Measurements from ENCODE around the gene GRAMD2B.

GRAMD2B gene

DNA sequence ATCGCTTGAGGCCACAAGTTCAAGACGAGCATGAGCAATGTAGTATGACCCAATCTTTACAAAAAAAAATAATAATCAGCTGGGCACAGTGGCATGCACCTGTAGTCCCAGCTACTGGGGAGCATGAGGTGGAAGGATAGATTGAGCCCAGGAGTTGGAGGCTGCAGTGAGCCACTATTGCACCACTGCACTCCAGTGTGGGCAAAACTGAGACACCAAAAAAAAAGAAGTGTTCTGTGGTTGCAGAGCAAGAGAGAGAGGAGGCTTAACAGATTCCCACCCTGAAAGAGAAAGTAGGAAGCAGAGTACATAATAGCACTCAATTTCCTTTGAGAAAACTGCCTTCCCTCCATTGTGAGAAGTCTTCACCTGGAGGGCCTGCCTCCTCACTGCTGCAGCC, 119.2 kb downstream of the GRAMD2B start:
- no peak for DNase-seq (ENCODE audit: low spot score)

DNA sequence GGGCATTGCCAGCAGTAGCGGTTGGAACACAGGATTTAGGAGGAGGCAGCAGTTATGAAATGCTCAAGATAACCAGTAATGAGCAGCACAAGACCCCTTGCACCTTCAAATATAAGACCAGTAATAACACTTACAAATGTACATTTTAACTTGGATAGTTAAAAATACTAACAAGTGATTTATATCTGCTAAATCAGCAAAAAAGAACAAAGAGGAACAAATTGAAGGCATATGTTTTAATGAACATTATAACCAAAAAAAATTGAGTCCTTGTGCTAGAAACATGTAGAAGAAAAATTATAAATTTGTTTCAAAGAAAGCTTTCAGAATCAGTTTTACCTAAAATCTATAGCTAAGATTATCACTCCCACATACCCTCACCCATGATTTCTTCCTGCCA, 119.8 kb downstream of the GRAMD2B start:
- DNase-seq (ENCODE audit: low spot score), result no peak

DNA sequence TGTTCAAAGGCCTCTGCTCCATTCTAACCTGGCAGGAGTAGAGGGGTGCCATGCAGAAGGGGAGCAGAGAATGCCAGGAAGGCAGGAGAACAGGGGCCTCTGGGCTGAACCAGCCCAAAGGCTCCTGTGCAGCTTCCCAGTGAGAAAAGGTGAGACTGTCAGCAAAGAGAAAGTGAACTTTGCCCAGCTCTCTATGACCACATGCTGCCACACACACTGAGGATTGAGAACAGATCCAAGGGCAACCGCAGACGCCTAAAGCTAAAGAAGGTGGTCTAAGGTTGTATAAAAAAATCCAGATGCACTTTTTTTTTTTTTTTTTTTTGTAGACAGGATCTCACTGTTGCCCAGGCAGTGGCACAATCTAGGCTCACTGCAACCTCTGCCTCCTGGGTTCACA, 120.5 kb downstream of the GRAMD2B start:
- no peak for DNase-seq (ENCODE audit: low spot score)

Data from hematopoietic multipotent progenitor cell treated with erythropoietin and hydrocortisone succinate and interleukin-3 and kit ligand, for 17 days (in vitro differentiated cells).